IMR-90 (cell line): ENCODE data around the gene ATXN1. TPM values are rescaled to one million over a fixed set of nuclear protein-coding genes. Genes with fewer than 3 reads are reported as not detected.

Experiments
- ATAC-seq: fragments of 200-7000 bp; cut with Tn5 transposase; 2 replicates; pipeline ENCODE4 v1.9.1; 2020; ENCODE audit warnings: low read depth, mild to moderate bottlenecking, moderate library complexity
- BruUV-seq: library from RNA; stranded (reverse); fragments of 400-500 nt; replicated peaks from 2 replicates; lab custom pipeline; 2021; lab: Mats Ljungman, UMichigan
- CTCF ChIA-PET: fragments of 300-600 bp; formaldehyde crosslinking; extraction: SDS; loops from one replicate; lab custom pipeline; 2021; ENCODE audit warnings: antibody characterized with exemption; lab: Yijun Ruan, JAX
- POLR2A ChIA-PET: fragments of 300-600 bp; sonication (Branson Sonifier 250); formaldehyde crosslinking; loops from one replicate; lab custom pipeline; 2022; ENCODE audit warnings: antibody characterized with exemption; ENCODE audit not compliant: unreplicated experiment; lab: Charles Lee
- DNase-seq: peaks from one replicate; pipeline ENCODE4 v3.0.0; 2013
- H2AFZ ChIP-seq: replicated peaks from 2 replicates; pipeline ENCODE3; 2013; ENCODE audit warnings: low read length, mild to moderate bottlenecking; ENCODE audit not compliant: poor library complexity
- H2AK5ac ChIP-seq: 2 replicates; pipeline ENCODE4 v1.6.1; 2013; ENCODE audit warnings: low read depth, low read length, inconsistent platforms
- H2AK9ac ChIP-seq: replicated peaks from 2 replicates; pipeline ENCODE3; 2013; ENCODE audit warnings: mild to moderate bottlenecking, low read depth, low read length, moderate library complexity; ENCODE audit not compliant: poor library complexity
- H2BK120ac ChIP-seq: 2 replicates; pipeline ENCODE4 v1.6.1; 2013; ENCODE audit warnings: low read depth, low read length, inconsistent platforms
- H2BK15ac ChIP-seq: 3 replicates; pipeline ENCODE4 v1.6.1; 2013; ENCODE audit warnings: low read depth, low read length, inconsistent platforms
- H2BK20ac ChIP-seq: 2 replicates; pipeline ENCODE4 v1.6.1; 2013; ENCODE audit warnings: low read depth, mild to moderate bottlenecking, inconsistent platforms, low read length, moderate library complexity
- H2BK5ac ChIP-seq: 2 replicates; pipeline ENCODE4 v1.6.1; 2013; ENCODE audit warnings: mild to moderate bottlenecking, low read depth, low read length, inconsistent platforms; ENCODE audit not compliant: poor library complexity, severe bottlenecking
- H3K14ac ChIP-seq: replicated peaks from 2 replicates; pipeline ENCODE4 v1.6.1; 2013; ENCODE audit warnings: low read depth, low read length, inconsistent platforms
- H3K18ac ChIP-seq: 2 replicates; pipeline ENCODE4 v1.6.1; 2013; ENCODE audit warnings: low read depth, low read length, control low read depth
- H3K23ac ChIP-seq: 2 replicates; pipeline ENCODE4 v1.6.1; 2013; ENCODE audit warnings: low read depth, low read length, inconsistent platforms
- H3K27ac ChIP-seq: 2 replicates; pipeline ENCODE4 v1.5.1; 2013; ENCODE audit warnings: mild to moderate bottlenecking, control low read depth, low read length; ENCODE audit not compliant: insufficient read depth
- H3K27me3 ChIP-seq: 2 replicates; pipeline ENCODE4 v1.6.1; 2013; ENCODE audit warnings: low read length; ENCODE audit not compliant: control insufficient read depth, insufficient read depth
- H3K36me3 ChIP-seq: 2 replicates; pipeline ENCODE4 v1.6.1; 2013; ENCODE audit warnings: low read length, mixed read lengths; ENCODE audit not compliant: control insufficient read depth, insufficient read depth
- H3K4ac ChIP-seq: 2 replicates; pipeline ENCODE4 v1.6.1; 2013; ENCODE audit warnings: low read depth, low read length, inconsistent platforms
- H3K4me1 ChIP-seq: 2 replicates; pipeline ENCODE4 v1.6.1; 2013; ENCODE audit warnings: low read length, mixed read lengths; ENCODE audit not compliant: control insufficient read depth, insufficient read depth
- H3K4me2 ChIP-seq: 2 replicates; pipeline ENCODE4 v1.6.1; 2013; ENCODE audit warnings: low read depth, mild to moderate bottlenecking, control low read depth, low read length, moderate library complexity
- H3K4me3 ChIP-seq: 2 replicates; pipeline ENCODE4 v1.5.1; 2013; ENCODE audit warnings: low read depth, mild to moderate bottlenecking, control low read depth, low read length, moderate library complexity; ENCODE audit not compliant: insufficient read depth
- H3K56ac ChIP-seq: 2 replicates; pipeline ENCODE4 v1.6.1; 2013; ENCODE audit warnings: low read length, inconsistent platforms; ENCODE audit not compliant: insufficient read depth; ENCODE audit errors: extremely low read depth
- H3K79me1 ChIP-seq, 2 experiments: 2 replicates each; pipeline ENCODE4 v1.6.1; 2013; ENCODE audit warnings: low read length in 2 of 2, inconsistent platforms in 1 of 2, low read depth in 1 of 2
- H3K9ac ChIP-seq: 2 replicates; pipeline ENCODE4 v1.6.1; 2013; ENCODE audit warnings: low read depth, low read length, control low read depth
- H3K9me1 ChIP-seq: 2 replicates; pipeline ENCODE4 v1.6.1; 2013; ENCODE audit warnings: low read length, inconsistent platforms; ENCODE audit not compliant: insufficient read depth
- H3K9me3 ChIP-seq: 2 replicates; pipeline ENCODE4 v1.6.1; 2013; ENCODE audit warnings: low read length; ENCODE audit not compliant: control insufficient read depth, insufficient read depth
- H4K20me1 ChIP-seq: 2 replicates; pipeline ENCODE4 v1.6.1; 2013; ENCODE audit warnings: low read length, inconsistent platforms; ENCODE audit not compliant: insufficient read depth
- H4K5ac ChIP-seq: 2 replicates; pipeline ENCODE4 v1.6.1; 2013; ENCODE audit warnings: mild to moderate bottlenecking, low read depth, low read length, control low read depth
- H4K8ac ChIP-seq, 2 experiments: 2 replicates each; pipeline ENCODE4 v1.6.1; 2013; ENCODE audit warnings: low read depth in 2 of 2, low read length in 2 of 2, control low read depth in 1 of 2, inconsistent platforms in 1 of 2
- H4K91ac ChIP-seq: 2 replicates; pipeline ENCODE4 v1.6.1; 2013; ENCODE audit warnings: low read depth, low read length, inconsistent platforms; ENCODE audit not compliant: insufficient read depth
- BHLHE40 ChIP-seq: fragments of 150-350 bp; IDR thresholded peaks from 2 replicates; pipeline ENCODE4 v1.6.1; 2016; ENCODE audit warnings: mild to moderate bottlenecking, low read depth, low read length
- CHD1 ChIP-seq: IDR thresholded peaks from 2 replicates; pipeline ENCODE4 v1.6.1; 2012; ENCODE audit warnings: low read depth, low read length, improper control_type of control experiment
- CTCF ChIP-seq: conservative IDR thresholded peaks from 2 replicates; pipeline ENCODE4 v1.5.1; 2012; ENCODE audit warnings: mild to moderate bottlenecking, low read depth, low read length, improper control_type of control experiment
- FOS ChIP-seq: fragments of 150-350 bp; IDR thresholded peaks from 2 replicates; pipeline ENCODE4 v1.6.1; 2016; ENCODE audit warnings: low read depth, low read length
- MAFK ChIP-seq: IDR thresholded peaks from 2 replicates; pipeline ENCODE4 v1.6.1; 2012; ENCODE audit warnings: low read depth, low read length, improper control_type of control experiment
- MAZ ChIP-seq: IDR thresholded peaks from 2 replicates; pipeline ENCODE4 v1.6.1; 2012; ENCODE audit warnings: low read depth, mild to moderate bottlenecking, low read length, improper control_type of control experiment, moderate library complexity, borderline replicate concordance
- MXI1 ChIP-seq: IDR thresholded peaks from 2 replicates; pipeline ENCODE4 v1.6.1; 2012; ENCODE audit warnings: low read depth, mild to moderate bottlenecking, low read length, moderate library complexity, borderline replicate concordance
- RAD21 ChIP-seq: IDR thresholded peaks from 2 replicates; pipeline ENCODE4 v1.6.1; 2012; ENCODE audit warnings: low read length, improper control_type of control experiment
- RCOR1 ChIP-seq: IDR thresholded peaks from 2 replicates; pipeline ENCODE4 v1.6.1; 2012; ENCODE audit warnings: mild to moderate bottlenecking, low read length, improper control_type of control experiment; ENCODE audit not compliant: insufficient replicate concordance
- RFX5 ChIP-seq: IDR thresholded peaks from 2 replicates; pipeline ENCODE4 v1.8.0; 2012; ENCODE audit warnings: low read depth, mild to moderate bottlenecking, low read length, moderate library complexity
- WGBS, 2 experiments: methylation state at CpG; one replicate each; pipeline versions ENCODE4 v1.1.5 to v1.1.7; 2013; ENCODE audit warnings: missing lambda C conversion rate in 2 of 2; ENCODE audit not compliant: insufficient read length in 1 of 2; ENCODE audit errors: extremely low coverage in 2 of 2; 5-methylcytosine and 5-hydroxymethylcytosine counted together
- dilution Hi-C: fragments of 300-500 bp; cut with HindIII; formaldehyde crosslinking; loops from one replicate; pipeline ENCODE4 v1.14.3; 2018; ENCODE audit warnings: low sequenced_read_pairs; ENCODE audit not compliant: unreplicated experiment
- in situ Hi-C: fragments of 300-500 bp; cut with MboI; formaldehyde crosslinking; loops from 3 replicates; pipeline ENCODE4 v1.14.3; 2019; ENCODE audit warnings: low sequenced_read_pairs, inconsistent platforms, mixed read lengths
- intact Hi-C: fragments of 100-400 bp; cut with micrococcal nuclease; formaldehyde crosslinking; loops from 2 replicates; pipeline ENCODE4 v1.10.0; 2022
- polyA plus RNA-seq, 3 experiments: library from polyadenylated mRNA; depleted of rRNA; stranded (reverse); fragments of >200 nt; gene quantifications; 2 replicates each; pipeline ENCODE4 v1.2.3, GENCODE V29; 2012; ENCODE audit warnings: low replicate concordance in 1 of 3
- total RNA-seq: library from RNA; depleted of rRNA; stranded (reverse); fragments of >200 nt; gene quantifications from 2 replicates; pipeline ENCODE4 v1.2.3, GENCODE V29; 2012

The ATXN1 gene
- total and polyA plus RNA-seq, 2 of the 4 experiments (the other 2 are of a cell fraction): 7.3 to 11.1 TPM

GRCh38 chr6:16487996-16488674 lies 273.1 kb downstream of the ATXN1 start:
- Histone ChIP-seq H3K4me1 (no peaks in the 10 kb centered on the region), H3K4me2 (no peak overlapping the region), H3K9me1 (no peaks in the 10 kb centered on the region; the same call in 1 of the 2 replicates), H2BK20ac (no peak overlapping the region), H4K5ac (no peak overlapping the region), H2AK9ac (no peak overlapping the region), H2AFZ (no peak overlapping the region), H3K14ac (no peak overlapping the region), H3K4ac (no peak overlapping the region), H2BK15ac (no peak overlapping the region), H3K56ac (no peak overlapping the region), H3K18ac (no peak overlapping the region), H2AK5ac (no peak overlapping the region), H3K23ac (no peak overlapping the region), H3K4me3 (no peak overlapping the region), H3K36me3 (peaks cover 16% of the 10 kb centered on the region), H3K79me1 (peaks cover 7 to 11% of the 10 kb centered on the region in 2 experiments), H4K91ac (no peak overlapping the region), H3K9me3 (peaks cover 2% of the 10 kb centered on the region; the same call in 1 of the 2 replicates), H4K8ac (no peak overlapping the region), H4K20me1 (0 out of 2 replicates have a peak, but pooled peaks cover 3% of the 10 kb centered on the region), H3K27me3 (no peaks in the 10 kb centered on the region), H3K9ac (no peak overlapping the region), H2BK120ac (no peak overlapping the region), H3K27ac (no peak overlapping the region), H2BK5ac (no peak overlapping the region)
- TF ChIP-seq FOS: no peak
- no peak for TF ChIP-seq CTCF
- no peak for TF ChIP-seq CHD1
- TF ChIP-seq MXI1: no peak
- TF ChIP-seq BHLHE40: no peak
- TF ChIP-seq RFX5: no peak
- TF ChIP-seq RCOR1: no peak
- no peak for TF ChIP-seq RAD21
- TF ChIP-seq MAZ: no peak
- no peak for TF ChIP-seq MAFK
- ChIA-PET POLR2A (no interaction called here), CTCF (no interaction called here)
- no TSS peak for BruUV-seq
- ATAC-seq (no peak), DNase-seq (no peak)
- in situ Hi-C loops: no loop called here
- intact Hi-C loops: no loop called here
- dilution Hi-C loops: no loop called here
- 67% methylated on average over 1 of the region's 6 CpGs; no CpG with 5 or more reads in 1 of the 2 experiments for WGBS, 2 experiments
